ENCODE results near the gene CCDC88B. TPM values are rescaled to one million over a fixed set of nuclear protein-coding genes. Genes with fewer than 3 reads are reported as not detected.

The CCDC88B gene
- total RNA-seq, 1 experiment from 2014 or later, result 14.7 TPM

- H3K9me3 ChIP-seq (ENCODE audit: control insufficient read depth in 1 of 2, insufficient read depth in 1 of 2, low read depth in 1 of 2, low read length in 2 of 2), result no peaks in the 10 kb centered on the region
- TF ChIP-seq POLR2A (IDR thresholded peaks at IDR 0.05; ENCODE audit: borderline replicate concordance, extremely low read depth, insufficient read depth, insufficient read length) (peak; percentile 43), SIN3A (IDR thresholded peaks at IDR 0.05; ENCODE audit: low read depth) (no peak), ZFX (IDR thresholded peaks at IDR 0.05) (peak; percentile 45; the same call in 1 of the 2 replicates), CEBPB (IDR thresholded peaks at IDR 0.05; ENCODE audit: low read depth) (no peak), EGR1 (IDR thresholded peaks at IDR 0.05; ENCODE audit: low read depth) (no peak), POLR2AphosphoS5 (IDR thresholded peaks at IDR 0.05; ENCODE audit: low read depth, low read length) (peak; percentile 66), REST (IDR thresholded peaks at IDR 0.05; ENCODE audit: low read depth) (no peak), YY1 (IDR thresholded peaks at IDR 0.05; ENCODE audit: extremely low read depth, insufficient replicate concordance, low read depth, low read length) (no peak), SRF (IDR thresholded peaks at IDR 0.05; ENCODE audit: low read depth) (no peak), TCF7L2 (IDR thresholded peaks at IDR 0.05; ENCODE audit: borderline replicate concordance, extremely low read depth, insufficient read depth, insufficient read length) (peak; percentile 54), EZH2 (IDR thresholded peaks at IDR 0.05) (no peak)
- TF ChIP-seq, protein P1, sequence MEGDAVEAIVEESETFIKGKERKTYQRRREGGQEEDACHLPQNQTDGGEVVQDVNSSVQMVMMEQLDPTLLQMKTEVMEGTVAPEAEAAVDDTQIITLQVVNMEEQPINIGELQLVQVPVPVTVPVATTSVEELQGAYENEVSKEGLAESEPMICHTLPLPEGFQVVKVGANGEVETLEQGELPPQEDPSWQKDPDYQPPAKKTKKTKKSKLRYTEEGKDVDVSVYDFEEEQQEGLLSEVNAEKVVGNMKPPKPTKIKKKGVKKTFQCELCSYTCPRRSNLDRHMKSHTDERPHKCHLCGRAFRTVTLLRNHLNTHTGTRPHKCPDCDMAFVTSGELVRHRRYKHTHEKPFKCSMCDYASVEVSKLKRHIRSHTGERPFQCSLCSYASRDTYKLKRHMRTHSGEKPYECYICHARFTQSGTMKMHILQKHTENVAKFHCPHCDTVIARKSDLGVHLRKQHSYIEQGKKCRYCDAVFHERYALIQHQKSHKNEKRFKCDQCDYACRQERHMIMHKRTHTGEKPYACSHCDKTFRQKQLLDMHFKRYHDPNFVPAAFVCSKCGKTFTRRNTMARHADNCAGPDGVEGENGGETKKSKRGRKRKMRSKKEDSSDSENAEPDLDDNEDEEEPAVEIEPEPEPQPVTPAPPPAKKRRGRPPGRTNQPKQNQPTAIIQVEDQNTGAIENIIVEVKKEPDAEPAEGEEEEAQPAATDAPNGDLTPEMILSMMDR (IDR thresholded peaks at IDR 0.05 in 2 of 3, conservative IDR thresholded peaks at IDR 0.05 in 1 of 3; ENCODE audit: borderline replicate concordance in 1 of 3, insufficient read depth in 1 of 3, low read depth in 2 of 3, low read length in 2 of 3), result peak in 2 of 3 experiments; percentile 74 to 89; a peak in 4 of 6 replicates
- peaks cover 29 to 53% of the 10 kb centered on the region in 2 experiments for H3K4me1 ChIP-seq (ENCODE audit: control insufficient read depth in 1 of 2, insufficient read depth in 2 of 2, low read length in 2 of 2)
- peak overlapping the region; percentile 62 for H3K9ac ChIP-seq (ENCODE audit: low read length)
- no peaks in the 10 kb centered on the region for H3K27me3 ChIP-seq (ENCODE audit: insufficient read depth, low read length)
- H3K36me3 ChIP-seq (ENCODE audit: control insufficient read depth in 1 of 2, insufficient read depth in 2 of 2, low read length in 2 of 2), result no peaks in the 10 kb centered on the region
- RAD21 ChIA-PET (ENCODE audit: low non-redundant PET in 1 of 2, low total read pairs in 2 of 2, uncharacterized antibody in 2 of 2, unreplicated experiment in 2 of 2), result interaction anchor here (0.6 to 1.8 kb wide), 10 partner anchors 8 to 321 kb away, joined by 3 to 14 read pairs (median 4); partner anchors contain the start of genes PRDX5 (in 2 of the 2) and TRMT112 (in 1 of the 2)
- peak overlapping the region; percentile 19 to 37 for H3K4me3 ChIP-seq (replicated peaks in 1 of 2; ENCODE audit: low read depth in 1 of 2, low read length in 2 of 2)
- POLR2A ChIA-PET, result interaction anchor here (0.6 to 5.9 kb wide), 15 partner anchors 8 to 1490 kb away, joined by 3 to 77 read pairs (median 4); partner anchors contain the start of genes PRDX5, STIP1 and TRMT112
- H3K27ac ChIP-seq (ENCODE audit: low read depth, low read length), result peak overlapping the region; percentile 68
- intact Hi-C loops (cut with micrococcal nuclease), result loop anchor here (1.0 kb wide), 1 partner anchor 14 kb away; the partner anchor contains the start of gene TRMT112
- CTCF ChIA-PET, result interaction anchor here (0.6 to 3.9 kb wide), 13 partner anchors 9 to 127 kb away, joined by 3 to 46 read pairs (median 5); partner anchors contain the start of genes BAD, CCDC88B, ESRRA and FKBP2
- DNase-seq (ENCODE audit: low read depth, low spot score) (peak; percentile 83), ATAC-seq (peak; percentile 74)
- no peaks in the 10 kb centered on the region for H3K79me2 ChIP-seq (ENCODE audit: insufficient read depth, low read length)
- BruUV-seq (replicated peaks), result no TSS peak
- peak overlapping the region; percentile 38 for H2AFZ ChIP-seq (ENCODE audit: low read depth, low read length, poor library complexity, severe bottlenecking)
- H3K9me2 ChIP-seq (ENCODE audit: insufficient read depth), result no peaks in the 10 kb centered on the region
- H3K4me2 ChIP-seq (ENCODE audit: low read length), result peak overlapping the region; percentile 78
- H4K20me1 ChIP-seq (ENCODE audit: insufficient read depth), result no peaks in the 10 kb centered on the region
These were observed 8.2 kb upstream of the CCDC88B start for GRCh38 chr11:64331569-64332371.

Measured in HCT116 (cell line).